CD4-positive, alpha-beta T cell treated with Interleukin-12 subunit alpha and Interleukin-12 subunit beta, for 1 hour (primary cell): ENCODE results near the gene G6PD.

Experiments
- DNase-seq: peaks from one replicate; pipeline ENCODE4 v3.0.0-alpha.2; 2020

G6PD gene

GRCh38 chrX:154485150-154486051 lies 61.2 kb downstream of the G6PD start:
- no peak for DNase-seq

- no peak for DNase-seq
Measured at GRCh38 chrX:154484255-154485149, 62.1 kb downstream of the G6PD start.

GRCh38 chrX:154483325-154483724 lies 63.3 kb downstream of the G6PD start:
- DNase-seq = no peak

DNA sequence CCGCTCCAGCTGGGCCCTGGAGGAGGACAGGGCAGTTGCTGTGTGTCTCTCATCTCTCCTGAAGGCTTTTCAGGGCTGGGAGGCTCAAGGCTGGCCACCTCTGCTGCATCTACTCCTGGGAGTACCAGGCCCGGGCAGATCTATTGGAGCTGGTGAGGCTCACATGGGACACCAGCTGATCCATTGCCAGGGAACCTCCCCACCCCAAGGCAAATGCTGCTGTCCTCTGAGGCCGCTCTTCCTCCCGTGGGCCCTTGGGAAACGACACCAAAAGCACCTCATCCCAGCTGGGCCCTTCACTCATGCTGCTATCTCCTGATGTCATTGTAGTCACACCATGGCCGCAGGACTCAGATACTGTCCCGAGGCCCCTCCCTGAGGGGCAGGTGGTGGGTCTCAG lies 63.9 kb downstream of the G6PD start:
- no peak for DNase-seq

DNA sequence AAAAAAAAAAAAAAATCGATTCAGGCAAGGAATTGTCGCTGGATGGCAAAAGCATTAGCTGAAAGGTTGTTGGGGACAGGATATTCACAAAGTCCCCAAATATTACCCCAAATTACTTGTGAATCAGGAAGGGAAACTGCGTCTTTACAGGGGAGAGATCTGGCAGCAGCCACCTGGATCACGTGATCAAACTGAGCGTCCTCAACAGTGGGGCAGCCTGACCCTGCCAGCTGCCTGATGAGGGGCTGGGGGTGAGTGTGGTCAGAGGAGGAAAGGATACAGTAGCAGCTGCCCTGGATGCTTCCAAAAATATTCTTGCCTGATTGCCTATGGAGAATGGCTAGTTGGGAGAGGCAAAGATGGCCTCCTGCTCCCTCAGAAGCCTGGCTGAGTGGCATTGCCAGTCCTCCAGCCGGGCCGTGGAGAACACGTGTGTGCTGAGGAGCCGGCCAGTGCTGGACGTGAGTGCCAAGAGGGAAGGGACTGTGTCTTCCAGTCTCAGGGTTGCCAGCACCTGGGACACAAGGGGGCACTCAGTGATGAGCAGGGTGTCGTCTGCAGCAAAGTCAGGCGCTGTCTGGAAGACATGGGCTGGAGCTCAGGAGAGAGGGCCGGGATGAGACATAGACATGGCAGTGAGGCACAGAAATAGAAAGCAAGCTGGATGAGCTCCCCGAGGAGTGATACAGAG lies 64.6 kb downstream of the G6PD start:
- no peak for DNase-seq
